ENCODE results near the gene CTSH. TPM values are rescaled to one million over a fixed set of nuclear protein-coding genes. Genes with fewer than 3 reads are reported as not detected.
"Not testable (repeated sequence)": the region's sequence is repeated elsewhere in the genome, so short reads cannot be mapped to it uniquely, and the experiment has no call there.

Gene CTSH
- polyA plus RNA-seq, 1 experiment, result 30.9 TPM

GRCh38 chr15:78909160-78909695 is 35.6 kb downstream of the CTSH start:
- Histone ChIP-seq H3K36me3 (ENCODE audit: control insufficient read depth, insufficient read depth, low read length) (peaks cover 24% of the 10 kb centered on the region), H3K4me3 (ENCODE audit: low read depth, low read length) (no peak overlapping the region), H3K27me3 (ENCODE audit: control insufficient read depth, insufficient read depth, low read length) (no peaks in the 10 kb centered on the region)
- TF ChIP-seq CTCF (IDR thresholded peaks at IDR 0.05; ENCODE audit: insufficient read depth, low read depth, low read length), result no peak
- CTCF ChIA-PET, result interaction anchor here (1.0 to 5.2 kb wide), 7 partner anchors 9 to 275 kb away, joined by 3 to 33 read pairs (median 4); no protein-coding TSS in a partner anchor
- POLR2A ChIA-PET, result no interaction called here
- no peak for DNase-seq (ENCODE audit: low read depth)

GRCh38 chr15:78907577-78907976 is 37.3 kb downstream of the CTSH start:
- TF ChIP-seq CTCF (IDR thresholded peaks at IDR 0.05; ENCODE audit: insufficient read depth, low read depth, low read length), result peak; percentile 27; the same call in 1 of the 2 replicates
- no peak overlapping the region for H3K4me3 ChIP-seq (ENCODE audit: low read depth, low read length)
- peaks cover 21% of the 10 kb centered on the region for H3K36me3 ChIP-seq (ENCODE audit: control insufficient read depth, insufficient read depth, low read length)
- H3K27me3 ChIP-seq (ENCODE audit: control insufficient read depth, insufficient read depth, low read length), result no peaks in the 10 kb centered on the region
- ChIA-PET CTCF (interaction anchor here (0.6 to 5.2 kb wide), 10 partner anchors 9 to 391 kb away, joined by 3 to 33 read pairs (median 4); no protein-coding TSS in a partner anchor), POLR2A (interaction anchor here (0.6 kb wide), 1 partner anchor 27 kb away, joined by 5 read pairs; no protein-coding TSS in a partner anchor)
- DNase-seq (ENCODE audit: low read depth), result no peak

GRCh38 chr15:78906316-78906620 is 38.6 kb downstream of the CTSH start:
- Histone ChIP-seq H3K4me3 (ENCODE audit: low read depth, low read length) (no peak overlapping the region), H3K36me3 (ENCODE audit: control insufficient read depth, insufficient read depth, low read length) (peaks cover 19% of the 10 kb centered on the region), H3K27me3 (ENCODE audit: control insufficient read depth, insufficient read depth, low read length) (no peaks in the 10 kb centered on the region)
- DNase-seq (ENCODE audit: low read depth), result peak; percentile 60
- CTCF ChIA-PET, result interaction anchor here (0.6 to 1.2 kb wide), 4 partner anchors 9 to 47 kb away, joined by 3 read pairs; no protein-coding TSS in a partner anchor
- POLR2A ChIA-PET, result interaction anchor here (1.3 kb wide), 1 partner anchor 83 kb away, joined by 4 read pairs; no protein-coding TSS in a partner anchor
- no peak for TF ChIP-seq CTCF (IDR thresholded peaks at IDR 0.05; ENCODE audit: insufficient read depth, low read depth, low read length)

- Histone ChIP-seq H3K27me3 (ENCODE audit: control insufficient read depth, insufficient read depth, low read length) (no peaks in the 10 kb centered on the region), H3K4me3 (ENCODE audit: low read depth, low read length) (no peak overlapping the region), H3K36me3 (ENCODE audit: control insufficient read depth, insufficient read depth, low read length) (peaks cover 15% of the 10 kb centered on the region)
- no peak for DNase-seq (ENCODE audit: low read depth)
- POLR2A ChIA-PET, result interaction anchor here (0.7 kb wide), 1 partner anchor 25 kb away, joined by 9 read pairs; no protein-coding TSS in a partner anchor
- TF ChIP-seq CTCF (IDR thresholded peaks at IDR 0.05; ENCODE audit: insufficient read depth, low read depth, low read length), result no peak
- CTCF ChIA-PET, result interaction anchor here (0.6 kb wide), 1 partner anchor 623 kb away, joined by 3 read pairs; no protein-coding TSS in a partner anchor
Observed at GRCh38 chr15:78904599-78905358, 40.1 kb downstream of the CTSH start.

- H3K4me3 ChIP-seq (ENCODE audit: low read depth, low read length); DNase-seq (ENCODE audit: low read depth); POLR2A ChIA-PET; H3K27me3 ChIP-seq (ENCODE audit: control insufficient read depth, insufficient read depth, low read length): not testable (repeated sequence)
- H3K36me3 ChIP-seq (ENCODE audit: control insufficient read depth, insufficient read depth, low read length), result peaks cover 13% of the 10 kb centered on the region
- CTCF ChIA-PET, result interaction anchor here (1.6 kb wide), 1 partner anchor 14 kb away, joined by 3 read pairs; no protein-coding TSS in a partner anchor
Observed at GRCh38 chr15:78902281-78903032, 42.4 kb downstream of the CTSH start.

GRCh38 chr15:78900819-78901533 is 43.9 kb downstream of the CTSH start:
- POLR2A ChIA-PET, result interaction anchor here (0.7 kb wide), 1 partner anchor 447 kb away, joined by 19 read pairs; no protein-coding TSS in a partner anchor
- DNase-seq (ENCODE audit: low read depth); H3K4me3 ChIP-seq (ENCODE audit: low read depth, low read length); H3K27me3 ChIP-seq (ENCODE audit: control insufficient read depth, insufficient read depth, low read length): not testable (repeated sequence)
- CTCF ChIA-PET, result interaction anchor here (1.3 to 1.6 kb wide), 3 partner anchors 8 to 12 kb away, joined by 3 to 4 read pairs (median 4); no protein-coding TSS in a partner anchor
- peaks cover 15% of the 10 kb centered on the region for H3K36me3 ChIP-seq (ENCODE audit: control insufficient read depth, insufficient read depth, low read length)
